GM19397 (cell line): ENCODE results near the gene C5orf15.
"Not testable (repeated sequence)": the region's sequence is repeated elsewhere in the genome, so short reads cannot be mapped to it uniquely, and the experiment has no call there.

Experiments used
- ATAC-seq: cut with Tn5 transposase; IDR thresholded peaks from one replicate; pipeline ENCODE4 v1.9.1; 2021; ENCODE audit warnings: mild to moderate bottlenecking, moderate library complexity; ENCODE audit not compliant: unreplicated experiment

C5orf15 gene

GRCh38 chr5:133994297-133994989 is 26.0 kb upstream of the C5orf15 start:
- no peak for ATAC-seq

DNA sequence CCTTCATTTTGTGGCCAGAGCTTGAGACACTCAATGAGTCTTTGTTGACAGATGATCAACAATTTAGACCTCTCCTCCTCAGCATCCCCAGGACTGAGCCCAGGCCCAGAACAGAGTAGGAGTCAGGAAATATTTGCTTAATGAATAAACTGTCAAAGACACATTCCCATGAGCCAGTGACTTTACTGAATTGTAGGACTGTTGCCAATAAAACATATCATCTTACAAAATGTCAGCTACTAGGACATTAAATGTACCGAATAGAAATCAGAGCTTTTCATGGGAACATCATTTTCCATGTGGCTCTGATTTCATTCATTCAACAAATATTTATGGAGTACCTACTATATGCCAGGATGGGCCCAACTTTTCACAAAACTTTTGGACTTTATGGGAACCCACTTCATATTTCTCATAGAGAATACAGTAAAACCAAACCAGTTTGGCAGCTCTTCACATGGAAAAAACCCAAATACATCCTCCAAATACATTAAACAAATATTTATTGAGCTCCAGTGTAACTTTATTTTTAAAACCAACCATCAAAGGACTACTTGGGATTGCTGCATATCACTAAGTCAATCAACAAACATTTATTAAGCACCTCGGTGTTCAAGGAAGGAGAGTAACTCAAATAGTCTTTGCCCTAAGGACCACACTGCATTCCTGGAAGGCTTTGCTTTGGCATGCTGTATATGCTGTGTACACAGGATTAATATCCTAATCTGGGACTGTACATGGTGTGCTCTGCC is 24.9 kb upstream of the C5orf15 start:
- ATAC-seq: no peak

GRCh38 chr5:133992429-133993155 is 24.2 kb upstream of the C5orf15 start:
- ATAC-seq: no peak

- no peak for ATAC-seq
These were observed 22.9 kb upstream of the C5orf15 start for GRCh38 chr5:133991171-133991910.

DNA sequence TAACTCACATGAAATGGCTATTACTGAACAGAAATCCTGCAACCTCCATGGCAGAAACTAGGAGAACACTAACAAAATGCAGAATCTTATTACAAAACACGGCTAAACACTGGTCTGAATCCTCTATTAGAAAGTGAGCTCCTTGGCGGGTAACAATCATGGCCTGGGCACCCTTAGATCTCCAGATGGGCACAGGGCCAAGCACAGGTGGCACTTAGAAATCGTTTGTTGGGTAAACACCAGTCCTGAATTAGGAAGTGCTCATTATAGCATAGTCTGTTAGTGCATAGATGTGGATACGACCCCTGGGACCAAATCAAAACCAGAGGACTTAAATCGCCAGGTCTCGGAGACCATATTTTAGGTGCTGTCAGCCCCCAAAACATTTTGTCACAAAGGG is 22.0 kb upstream of the C5orf15 start:
- ATAC-seq: no peak

GRCh38 chr5:133985540-133986180 is 17.2 kb upstream of the C5orf15 start:
- no peak for ATAC-seq

DNA sequence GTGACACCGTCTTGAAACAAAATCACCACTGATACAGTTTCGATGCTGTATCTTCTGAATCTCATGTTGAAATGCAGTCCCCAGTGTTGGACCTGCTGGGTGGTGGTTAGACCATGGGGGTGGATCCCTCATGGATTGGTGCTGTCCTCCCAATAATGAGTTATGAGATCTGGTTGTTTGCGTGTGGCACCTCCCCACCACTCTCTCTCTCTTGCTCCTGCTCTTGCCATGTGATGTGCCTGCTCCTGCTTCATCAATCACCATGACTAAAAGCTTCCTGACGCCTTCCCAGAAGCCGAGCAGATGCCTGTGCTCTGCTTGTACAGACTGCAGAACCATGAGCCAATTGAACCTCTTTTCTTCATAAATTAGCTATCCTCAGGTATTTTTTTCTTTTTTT is 15.2 kb upstream of the C5orf15 start:
- no peak for ATAC-seq

GRCh38 chr5:133981714-133982113 is 13.3 kb upstream of the C5orf15 start:
- no peak for ATAC-seq

GRCh38 chr5:133980652-133981051 is 12.2 kb upstream of the C5orf15 start:
- ATAC-seq: no peak

DNA sequence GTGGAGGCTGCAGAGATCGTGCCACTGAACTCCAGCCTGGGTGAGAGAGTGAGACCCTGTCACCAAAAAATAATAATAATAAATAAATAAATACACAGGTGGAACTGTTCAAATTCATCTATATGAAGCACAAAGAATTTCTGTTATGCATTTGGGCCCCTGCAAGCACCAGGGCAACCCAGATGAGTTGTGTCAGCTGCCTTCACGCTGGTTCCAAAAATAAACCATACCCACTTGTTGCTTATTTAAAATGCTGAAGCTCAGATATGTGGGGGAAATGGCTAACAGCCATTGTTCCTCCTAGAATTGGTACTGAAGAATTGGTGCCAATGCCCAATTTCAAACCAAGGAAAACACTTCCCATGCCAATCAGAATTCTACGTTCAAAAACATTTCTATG is 10.5 kb upstream of the C5orf15 start:
- ATAC-seq: no peak

- no peak for ATAC-seq
These were observed 9.4 kb upstream of the C5orf15 start for GRCh38 chr5:133977858-133978257.

DNA sequence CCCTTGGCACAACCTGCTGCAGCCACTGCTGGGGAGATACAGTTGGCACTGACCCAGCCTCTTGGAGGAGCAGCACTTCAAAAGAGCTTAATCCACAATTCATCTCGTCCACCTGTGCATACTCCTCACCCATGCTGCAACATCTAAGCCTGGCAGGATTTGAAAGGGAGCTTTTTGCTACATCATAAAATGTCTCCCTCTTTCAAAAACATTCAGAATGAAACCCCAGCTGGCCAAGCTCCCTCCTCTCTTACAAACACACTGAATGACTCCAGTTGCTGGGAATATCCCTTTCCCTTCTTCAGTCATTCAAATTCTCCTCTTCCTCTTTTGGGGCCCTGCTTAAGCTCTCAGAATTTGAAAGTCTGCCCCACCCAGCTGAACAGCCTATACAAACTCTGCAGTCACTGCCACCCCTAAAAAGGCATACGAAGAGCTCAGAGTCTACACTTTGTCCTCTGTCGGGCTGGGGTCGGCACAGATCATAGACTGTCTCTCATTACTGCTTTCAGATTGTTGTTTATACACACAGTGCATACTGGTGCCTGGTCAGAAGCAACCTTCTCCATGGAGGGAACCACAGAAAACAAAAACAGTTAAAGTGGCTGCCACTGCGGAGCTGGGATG is 8.8 kb upstream of the C5orf15 start:
- no peak for ATAC-seq

DNA sequence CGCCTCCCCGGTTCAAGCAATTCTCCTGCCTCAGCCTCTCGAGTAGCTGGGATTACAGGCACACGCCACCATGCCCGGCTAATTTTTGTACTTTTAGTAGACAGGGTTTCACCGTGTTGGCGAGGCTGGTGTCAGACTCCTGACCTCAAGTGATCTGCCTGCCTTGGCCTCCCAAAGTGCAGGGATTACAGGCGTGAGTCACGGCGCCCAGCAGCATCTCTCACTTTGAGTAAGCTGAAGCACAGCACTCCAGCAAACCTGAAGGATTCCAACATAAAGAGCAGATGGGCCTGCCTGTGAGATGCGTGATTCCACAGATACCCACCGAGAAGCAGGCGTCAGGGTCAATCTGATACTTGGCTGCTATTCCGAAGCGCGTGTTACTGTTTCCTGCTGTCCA is 7.1 kb upstream of the C5orf15 start:
- ATAC-seq: not testable (repeated sequence)

DNA sequence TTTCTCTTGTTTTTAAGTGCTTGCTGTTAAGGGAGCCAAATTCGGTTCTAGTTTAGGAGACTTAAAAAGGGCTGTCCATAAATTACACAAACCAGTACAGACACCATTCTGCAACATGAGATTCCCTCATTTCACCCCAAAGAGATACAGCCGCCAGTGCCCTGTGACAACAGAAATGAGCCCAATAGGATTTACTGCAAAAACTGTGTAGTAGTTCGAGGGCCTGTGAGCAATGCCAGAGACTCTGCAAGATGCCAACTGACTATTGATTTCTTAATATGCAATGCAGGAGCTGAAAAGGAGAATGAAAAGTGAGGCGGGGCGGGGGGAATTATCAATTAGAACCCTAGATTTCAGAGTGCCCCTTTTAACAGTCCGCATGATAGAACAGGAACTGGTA is 5.7 kb upstream of the C5orf15 start:
- no peak for ATAC-seq

DNA sequence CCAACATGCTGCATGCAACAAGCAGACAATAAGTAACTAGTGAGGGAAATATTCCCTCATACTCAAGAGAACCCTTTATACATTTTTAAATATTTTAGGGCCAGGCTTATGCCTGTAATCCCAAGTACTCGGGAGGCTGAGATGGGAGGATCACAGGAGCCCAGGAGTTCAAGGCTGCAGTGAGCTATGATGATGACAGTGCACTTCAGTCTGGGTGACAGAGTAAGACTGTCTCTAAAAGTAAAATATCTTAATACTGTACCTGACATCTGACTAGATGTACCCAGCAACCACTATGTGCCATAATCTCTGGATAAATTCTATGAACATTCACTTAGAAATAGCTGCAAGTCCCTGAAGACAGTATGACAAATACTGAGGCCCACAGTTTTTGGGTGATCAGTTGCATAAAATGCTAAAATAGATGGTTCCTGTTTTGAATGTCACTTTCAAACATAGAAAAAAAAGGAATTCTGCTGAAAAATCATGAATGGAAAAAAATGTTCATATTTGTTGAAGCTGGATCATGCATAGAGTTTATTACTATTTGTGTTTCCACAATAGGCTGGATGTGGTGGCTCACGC is 2.0 kb upstream of the C5orf15 start:
- no peak for ATAC-seq

GRCh38 chr5:133969654-133970324 is 1.4 kb upstream of the C5orf15 start:
- no peak for ATAC-seq

- no peak for ATAC-seq
These were observed 674 bp downstream of the C5orf15 start for GRCh38 chr5:133967698-133968203.

- no peak for ATAC-seq
These were observed 1.3 kb downstream of the C5orf15 start for GRCh38 chr5:133967124-133967523.

GRCh38 chr5:133966090-133966489 is 2.3 kb downstream of the C5orf15 start:
- no peak for ATAC-seq
